MM.1S (cell line): ENCODE data around the gene TEX19.

Experiments
- CTCF ChIP-seq: fragments of 300-600 bp; sonication (generic); IDR thresholded peaks from 2 replicates; pipeline ENCODE4 v1.5.1; 2016; ENCODE audit warnings: antibody characterized with exemption, low read length, mixed read lengths
- EZH2 ChIP-seq: fragments of 300-600 bp; sonication (generic); optimal IDR thresholded peaks from 2 replicates; pipeline ENCODE3; 2017; ENCODE audit warnings: low read depth, mild to moderate bottlenecking, antibody characterized with exemption, low read length, mixed read lengths

- TF ChIP-seq EZH2: no peak
- TF ChIP-seq CTCF: no peak
Measured at GRCh38 chr17:82387705-82388106, 28.7 kb downstream of the TEX19 start.
